Measurements from ENCODE around the gene CYFIP1.

- TF ChIP-seq FOXM1 (IDR thresholded peaks at IDR 0.05; ENCODE audit: borderline replicate concordance, low read depth) = no peak
- TF ChIP-seq, protein P1, sequence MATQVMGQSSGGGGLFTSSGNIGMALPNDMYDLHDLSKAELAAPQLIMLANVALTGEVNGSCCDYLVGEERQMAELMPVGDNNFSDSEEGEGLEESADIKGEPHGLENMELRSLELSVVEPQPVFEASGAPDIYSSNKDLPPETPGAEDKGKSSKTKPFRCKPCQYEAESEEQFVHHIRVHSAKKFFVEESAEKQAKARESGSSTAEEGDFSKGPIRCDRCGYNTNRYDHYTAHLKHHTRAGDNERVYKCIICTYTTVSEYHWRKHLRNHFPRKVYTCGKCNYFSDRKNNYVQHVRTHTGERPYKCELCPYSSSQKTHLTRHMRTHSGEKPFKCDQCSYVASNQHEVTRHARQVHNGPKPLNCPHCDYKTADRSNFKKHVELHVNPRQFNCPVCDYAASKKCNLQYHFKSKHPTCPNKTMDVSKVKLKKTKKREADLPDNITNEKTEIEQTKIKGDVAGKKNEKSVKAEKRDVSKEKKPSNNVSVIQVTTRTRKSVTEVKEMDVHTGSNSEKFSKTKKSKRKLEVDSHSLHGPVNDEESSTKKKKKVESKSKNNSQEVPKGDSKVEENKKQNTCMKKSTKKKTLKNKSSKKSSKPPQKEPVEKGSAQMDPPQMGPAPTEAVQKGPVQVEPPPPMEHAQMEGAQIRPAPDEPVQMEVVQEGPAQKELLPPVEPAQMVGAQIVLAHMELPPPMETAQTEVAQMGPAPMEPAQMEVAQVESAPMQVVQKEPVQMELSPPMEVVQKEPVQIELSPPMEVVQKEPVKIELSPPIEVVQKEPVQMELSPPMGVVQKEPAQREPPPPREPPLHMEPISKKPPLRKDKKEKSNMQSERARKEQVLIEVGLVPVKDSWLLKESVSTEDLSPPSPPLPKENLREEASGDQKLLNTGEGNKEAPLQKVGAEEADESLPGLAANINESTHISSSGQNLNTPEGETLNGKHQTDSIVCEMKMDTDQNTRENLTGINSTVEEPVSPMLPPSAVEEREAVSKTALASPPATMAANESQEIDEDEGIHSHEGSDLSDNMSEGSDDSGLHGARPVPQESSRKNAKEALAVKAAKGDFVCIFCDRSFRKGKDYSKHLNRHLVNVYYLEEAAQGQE (IDR thresholded peaks at IDR 0.05; ENCODE audit: low read depth) = no peak
- TF ChIP-seq EP300 (IDR thresholded peaks at IDR 0.05; ENCODE audit: borderline replicate concordance) = no peak
- TF ChIP-seq RAD21 (IDR thresholded peaks at IDR 0.05; ENCODE audit: low read depth) = no peak
- no peak for TF ChIP-seq CREB1 (IDR thresholded peaks at IDR 0.05; ENCODE audit: low read depth)
- no peak for TF ChIP-seq TAF1 (IDR thresholded peaks at IDR 0.05; ENCODE audit: low read depth)
- TF ChIP-seq MAX (IDR thresholded peaks at IDR 0.05) = no peak
These were observed 141.0 kb downstream of the CYFIP1 start for GRCh38 chr15:22839046-22839695.
